ENCODE data around the gene TRPM4. TPM values are rescaled to one million over a fixed set of nuclear protein-coding genes. Genes with fewer than 3 reads are reported as not detected.

Gene TRPM4
- total and polyA plus RNA-seq, 10 of the 15 experiments (the other 5 are each of a cell fraction or from before 2014, with no cell fraction given), result 0.10 to 0.64 (median 0.15) TPM; not detected in 7

GRCh38 chr19:49145573-49146407 lies 11.8 kb upstream of the TRPM4 start:
- Histone ChIP-seq H3K36me3 (ENCODE audit: control insufficient read depth in 2 of 2, insufficient read depth in 2 of 2, low read length in 1 of 2) (no peaks in the 10 kb centered on the region), H3K4me3 (no peak overlapping the region), H4K20me1 (ENCODE audit: control insufficient read depth, insufficient read depth) (no peaks in the 10 kb centered on the region), H3K27ac (ENCODE audit: control insufficient read depth, insufficient read depth) (no peak overlapping the region), H3K9me3 (replicated peaks; ENCODE audit: control insufficient read depth, insufficient read depth, low read length) (no peaks in the 10 kb centered on the region; the same call in 1 of the 3 replicates), H3K9ac (ENCODE audit: control insufficient read depth, insufficient read depth, low read length) (no peak overlapping the region), H3K4me1 (ENCODE audit: control insufficient read depth, insufficient read depth, low read length) (peaks cover 6% of the 10 kb centered on the region), H3K27me3 (replicated peaks in 1 of 2; ENCODE audit: control insufficient read depth in 2 of 2, insufficient read depth in 2 of 2, low read length in 1 of 2) (peaks cover 6 to 14% of the 10 kb centered on the region in 2 experiments), H3K79me2 (ENCODE audit: control insufficient read depth, insufficient read depth, low read length) (no peaks in the 10 kb centered on the region), H2AFZ (ENCODE audit: control insufficient read depth, low read depth, low read length) (peak overlapping the region; percentile 61), H3K4me2 (ENCODE audit: control insufficient read depth, insufficient read depth) (peak overlapping the region; percentile 26; the same call in 1 of the 2 replicates)
- FAIRE-seq, result no peak
- peak; percentile 13 for DNase-seq (ENCODE audit: low read depth, low spot score)
- ATAC-seq, result peak; percentile 70
- BruUV-seq (replicated peaks), result no TSS peak
- RAD21 ChIA-PET (ENCODE audit: unreplicated experiment), result interaction anchor here (1.1 to 3.5 kb wide), 3 partner anchors 40 to 51 kb away, joined by 3 to 13 read pairs (median 3); no protein-coding TSS in a partner anchor
- SMC1A ChIA-PET (ENCODE audit: uncharacterized antibody, unreplicated experiment), result interaction anchor here (1.0 to 1.4 kb wide), 3 partner anchors 48 to 53 kb away, joined by 3 to 5 read pairs (median 4); no protein-coding TSS in a partner anchor
- in situ Hi-C loops (cut with MboI), result no loop called here
- 4% methylated on average over 28 of the region's 30 CpGs for WGBS (ENCODE audit: insufficient coverage, insufficient replicate concordance, low lambda C conversion rate, missing lambda C conversion rate)
- intact Hi-C loops (cut with micrococcal nuclease; ENCODE audit: unreplicated experiment), result loop anchor here (1.0 to 5.0 kb wide), 2 partner anchors 47 to 62 kb away; no protein-coding TSS in a partner anchor
- POLR2A ChIA-PET, result interaction anchor here (0.6 kb wide), 1 partner anchor 325 kb away, joined by 5 read pairs; no protein-coding TSS in a partner anchor
- CTCF ChIA-PET, result interaction anchor here (0.6 to 6.0 kb wide), 14 partner anchors 14 to 245 kb away, joined by 3 to 54 read pairs (median 4); partner anchors contain the start of gene LIN7B
- TF ChIP-seq SMAD5 (IDR thresholded peaks at IDR 0.05; ENCODE audit: low read depth) (no peak), SRF (IDR thresholded peaks at IDR 0.05; ENCODE audit: low read depth in 2 of 2, low read length in 2 of 2) (peak in 1 of 2 experiments; percentile 85; a peak in 2 of 4 replicates), ZZZ3 (IDR thresholded peaks at IDR 0.05; ENCODE audit: control insufficient read depth, insufficient read length, low read depth) (no peak), ELK1 (IDR thresholded peaks at IDR 0.05; ENCODE audit: low read depth, low read length) (no peak), MTA2 (IDR thresholded peaks at IDR 0.05; ENCODE audit: low read depth) (no peak; the same call in 1 of the 2 replicates), STAT3 (IDR thresholded peaks at IDR 0.05; ENCODE audit: low read depth, low read length) (no peak), MEF2B (IDR thresholded peaks at IDR 0.05; ENCODE audit: partially characterized antibody, poor library complexity, severe bottlenecking) (no peak), ZNF622 (IDR thresholded peaks at IDR 0.05) (no peak), GATAD2B (conservative IDR thresholded peaks at IDR 0.05; ENCODE audit: low read depth) (no peak), CBX3 (IDR thresholded peaks at IDR 0.05; ENCODE audit: borderline replicate concordance, low read depth) (no peak), JUND (IDR thresholded peaks at IDR 0.05; ENCODE audit: low read depth, low read length) (peak; percentile 85), ZNF384 (IDR thresholded peaks at IDR 0.05; ENCODE audit: borderline replicate concordance, low read depth, low read length) (no peak)
- TF ChIP-seq, protein P1, sequence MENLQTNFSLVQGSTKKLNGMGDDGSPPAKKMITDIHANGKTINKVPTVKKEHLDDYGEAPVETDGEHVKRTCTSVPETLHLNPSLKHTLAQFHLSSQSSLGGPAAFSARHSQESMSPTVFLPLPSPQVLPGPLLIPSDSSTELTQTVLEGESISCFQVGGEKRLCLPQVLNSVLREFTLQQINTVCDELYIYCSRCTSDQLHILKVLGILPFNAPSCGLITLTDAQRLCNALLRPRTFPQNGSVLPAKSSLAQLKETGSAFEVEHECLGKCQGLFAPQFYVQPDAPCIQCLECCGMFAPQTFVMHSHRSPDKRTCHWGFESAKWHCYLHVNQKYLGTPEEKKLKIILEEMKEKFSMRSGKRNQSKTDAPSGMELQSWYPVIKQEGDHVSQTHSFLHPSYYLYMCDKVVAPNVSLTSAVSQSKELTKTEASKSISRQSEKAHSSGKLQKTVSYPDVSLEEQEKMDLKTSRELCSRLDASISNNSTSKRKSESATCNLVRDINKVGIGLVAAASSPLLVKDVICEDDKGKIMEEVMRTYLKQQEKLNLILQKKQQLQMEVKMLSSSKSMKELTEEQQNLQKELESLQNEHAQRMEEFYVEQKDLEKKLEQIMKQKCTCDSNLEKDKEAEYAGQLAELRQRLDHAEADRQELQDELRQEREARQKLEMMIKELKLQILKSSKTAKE (IDR thresholded peaks at IDR 0.05; ENCODE audit: low read depth, poor library complexity, severe bottlenecking), result no peak
- TF ChIP-seq, protein P2, sequence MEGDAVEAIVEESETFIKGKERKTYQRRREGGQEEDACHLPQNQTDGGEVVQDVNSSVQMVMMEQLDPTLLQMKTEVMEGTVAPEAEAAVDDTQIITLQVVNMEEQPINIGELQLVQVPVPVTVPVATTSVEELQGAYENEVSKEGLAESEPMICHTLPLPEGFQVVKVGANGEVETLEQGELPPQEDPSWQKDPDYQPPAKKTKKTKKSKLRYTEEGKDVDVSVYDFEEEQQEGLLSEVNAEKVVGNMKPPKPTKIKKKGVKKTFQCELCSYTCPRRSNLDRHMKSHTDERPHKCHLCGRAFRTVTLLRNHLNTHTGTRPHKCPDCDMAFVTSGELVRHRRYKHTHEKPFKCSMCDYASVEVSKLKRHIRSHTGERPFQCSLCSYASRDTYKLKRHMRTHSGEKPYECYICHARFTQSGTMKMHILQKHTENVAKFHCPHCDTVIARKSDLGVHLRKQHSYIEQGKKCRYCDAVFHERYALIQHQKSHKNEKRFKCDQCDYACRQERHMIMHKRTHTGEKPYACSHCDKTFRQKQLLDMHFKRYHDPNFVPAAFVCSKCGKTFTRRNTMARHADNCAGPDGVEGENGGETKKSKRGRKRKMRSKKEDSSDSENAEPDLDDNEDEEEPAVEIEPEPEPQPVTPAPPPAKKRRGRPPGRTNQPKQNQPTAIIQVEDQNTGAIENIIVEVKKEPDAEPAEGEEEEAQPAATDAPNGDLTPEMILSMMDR (IDR thresholded peaks at IDR 0.05 in 2 of 3, conservative IDR thresholded peaks at IDR 0.05 in 1 of 3; ENCODE audit: control insufficient read depth in 2 of 3, extremely low read depth in 1 of 3, insufficient read depth in 1 of 3, low read depth in 3 of 3, low read length in 3 of 3), result peak; percentile 70 to 94 (median 82)
- TF ChIP-seq, protein P3, sequence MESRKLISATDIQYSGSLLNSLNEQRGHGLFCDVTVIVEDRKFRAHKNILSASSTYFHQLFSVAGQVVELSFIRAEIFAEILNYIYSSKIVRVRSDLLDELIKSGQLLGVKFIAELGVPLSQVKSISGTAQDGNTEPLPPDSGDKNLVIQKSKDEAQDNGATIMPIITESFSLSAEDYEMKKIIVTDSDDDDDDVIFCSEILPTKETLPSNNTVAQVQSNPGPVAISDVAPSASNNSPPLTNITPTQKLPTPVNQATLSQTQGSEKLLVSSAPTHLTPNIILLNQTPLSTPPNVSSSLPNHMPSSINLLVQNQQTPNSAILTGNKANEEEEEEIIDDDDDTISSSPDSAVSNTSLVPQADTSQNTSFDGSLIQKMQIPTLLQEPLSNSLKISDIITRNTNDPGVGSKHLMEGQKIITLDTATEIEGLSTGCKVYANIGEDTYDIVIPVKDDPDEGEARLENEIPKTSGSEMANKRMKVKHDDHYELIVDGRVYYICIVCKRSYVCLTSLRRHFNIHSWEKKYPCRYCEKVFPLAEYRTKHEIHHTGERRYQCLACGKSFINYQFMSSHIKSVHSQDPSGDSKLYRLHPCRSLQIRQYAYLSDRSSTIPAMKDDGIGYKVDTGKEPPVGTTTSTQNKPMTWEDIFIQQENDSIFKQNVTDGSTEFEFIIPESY (IDR thresholded peaks at IDR 0.05), result no peak
